ENCODE measurements around the gene BASP1. TPM values are rescaled to one million over a fixed set of nuclear protein-coding genes. Genes with fewer than 3 reads are reported as not detected.
"Not testable (repeated sequence)": the region's sequence is repeated elsewhere in the genome, so short reads cannot be mapped to it uniquely, and the experiment has no call there.

BASP1 gene
- total RNA-seq, 1 donor from 2014 or later = 76.4 TPM

- DNase-seq (ENCODE audit: low read depth, low spot score) = no peak
Measured at GRCh38 chr5:17316970-17317459, 99.6 kb downstream of the BASP1 start.

DNA sequence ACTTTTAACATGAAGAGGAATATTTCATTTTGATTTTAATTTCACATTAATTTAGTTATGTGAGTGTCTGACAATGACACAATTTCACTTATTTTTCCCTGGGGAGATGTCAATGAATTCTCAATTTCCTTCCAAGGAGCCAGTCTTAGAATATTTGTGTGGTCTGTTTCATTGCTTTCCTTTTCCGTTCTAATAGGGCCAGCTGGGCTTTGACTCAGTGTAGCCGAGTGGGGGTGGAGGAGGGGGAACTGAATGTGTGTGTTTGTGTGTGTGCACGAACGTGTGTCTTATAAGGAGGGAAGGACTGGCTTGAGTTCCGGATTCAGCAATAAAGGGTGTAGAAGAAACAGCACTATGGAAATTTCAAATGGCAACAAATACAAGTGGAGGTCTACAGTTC lies 100.0 kb downstream of the BASP1 start:
- no peak for DNase-seq (ENCODE audit: low read depth, low spot score)

GRCh38 chr5:17319095-17319494 lies 101.7 kb downstream of the BASP1 start:
- DNase-seq (ENCODE audit: low read depth, low spot score) = not testable (repeated sequence)

GRCh38 chr5:17325770-17326599 lies 108.6 kb downstream of the BASP1 start:
- no peak for DNase-seq (ENCODE audit: low read depth, low spot score)
